Naive thymus-derived CD8-positive, alpha-beta T cell (primary cell): Measurements from ENCODE around the gene CHRM4. TPM values are rescaled to one million over a fixed set of nuclear protein-coding genes. Genes with fewer than 3 reads are reported as not detected.

Source experiments
- ATAC-seq, 2 donors: fragments of 150-1000 bp; cut with Tn5 transposase in 1 of 2; sonication (Bioruptor Pico), chemical (Tn5 transposase) in 1 of 2; 1 replicate in 1 of 2; 2 replicates in 1 of 2; pipeline ENCODE4 v1.10.0; 2021; ENCODE audit warnings: mild to moderate bottlenecking in 2 of 2, moderate library complexity in 2 of 2
- POLR2A ChIA-PET: fragments of 350-600 bp; sonication (Branson Sonifier 250); formaldehyde crosslinking; loops from one replicate; lab custom pipeline; 2021; ENCODE audit warnings: antibody characterized with exemption; lab: Charles Lee
- DNase-seq, 10 donors: peaks; one replicate each; pipeline versions ENCODE4 v3.0.0 to v3.0.0-alpha.2; 2020 to 2022
- H3K27ac Mint-ChIP-seq, 10 donors: one replicate each; pipeline ENCODE4 v1.8.0; 2020 to 2022; ENCODE audit warnings: mild to moderate bottlenecking in 10 of 10, mixed read lengths in 10 of 10, moderate library complexity in 4 of 10, inconsistent platforms in 1 of 10
- H3K27me3 Mint-ChIP-seq, 5 donors: one replicate each; pipeline ENCODE4 v1.8.0; 2021 to 2022; ENCODE audit warnings: mixed read lengths in 5 of 5
- H3K36me3 Mint-ChIP-seq, 3 donors: one replicate each; pipeline ENCODE4 v1.8.0; 2020 to 2022; ENCODE audit warnings: mixed read lengths in 3 of 3, mild to moderate bottlenecking in 2 of 3, inconsistent platforms in 1 of 3
- H3K4me1 Mint-ChIP-seq, 4 donors: one replicate each; pipeline ENCODE4 v1.8.0; 2021 to 2022; ENCODE audit warnings: mixed read lengths in 4 of 4
- H3K4me3 Mint-ChIP-seq, 10 donors: one replicate each; pipeline ENCODE4 v1.8.0; 2020 to 2022; ENCODE audit warnings: mild to moderate bottlenecking in 10 of 10, mixed read lengths in 10 of 10, moderate library complexity in 6 of 10, inconsistent platforms in 1 of 10
- H3K9me3 Mint-ChIP-seq, 9 donors: one replicate each; pipeline ENCODE4 v1.8.0; 2020 to 2022; ENCODE audit warnings: mixed read lengths in 9 of 9, mild to moderate bottlenecking in 3 of 9, inconsistent platforms in 1 of 9, moderate library complexity in 1 of 9
- polyA plus RNA-seq, 3 donors: library from polyadenylated mRNA; unstranded; fragments of 300-500 nt; fragmentation: Illumina TruSeq; gene quantifications; one replicate each; pipeline ENCODE4 v1.2.3, GENCODE V29; 2021
- total RNA-seq, 8 experiments: library from RNA in 2 of 8; stranded (reverse) in 2 of 8; gene quantifications; one replicate each; pipeline ENCODE4 v1.2.3 and lab custom pipeline; 2021 to 2026

Gene CHRM4
- total and polyA plus RNA-seq, 5 experiments from 2014 or later: 0.16 to 0.73 (median 0.21) TPM; not detected in 1

GRCh38 chr11:46418751-46419150 is 27.2 kb upstream of the CHRM4 start:
- no peak for ATAC-seq
- DNase-seq: no peak
- POLR2A ChIA-PET: no interaction called here
- Mint-ChIP-seq H3K4me3 (no peak overlapping the region), H3K4me1 (peaks cover 21 to 35% (median 24%) of the 10 kb centered on the region in 4 donors), H3K9me3 (no peaks in the 10 kb centered on the region), H3K27ac (no peak overlapping the region), H3K27me3 (no peaks in the 10 kb centered on the region), H3K36me3 (peaks cover 4 to 63% (median 35%) of the 10 kb centered on the region in 3 donors)

GRCh38 chr11:46417711-46418110 is 26.1 kb upstream of the CHRM4 start:
- no peak for DNase-seq

GRCh38 chr11:46414879-46415278 is 23.3 kb upstream of the CHRM4 start:
- Mint-ChIP-seq H3K4me1 (peaks cover 24 to 48% (median 27%) of the 10 kb centered on the region in 4 donors), H3K36me3 (peaks cover 4 to 48% (median 24%) of the 10 kb centered on the region in 3 donors), H3K27ac (peak overlapping the region in 8 of 10 donors; percentile 1 to 83 (median 48)), H3K4me3 (peak overlapping the region in 9 of 10 donors; percentile 5 to 78 (median 70)), H3K27me3 (no peaks in the 10 kb centered on the region), H3K9me3 (no peaks in the 10 kb centered on the region)
- peak in 1 of 2 donors; percentile 5 for ATAC-seq
- POLR2A ChIA-PET: no interaction called here
- DNase-seq: no peak

More at GRCh38 chr11:46417711-46418110, 26.1 kb upstream of the CHRM4 start:
- peak overlapping the region in 1 of 10 donors; percentile 25 for H3K4me3 Mint-ChIP-seq
- POLR2A ChIA-PET: no interaction called here
- H3K27me3 Mint-ChIP-seq: no peaks in the 10 kb centered on the region
- H3K27ac Mint-ChIP-seq: no peak overlapping the region
- peaks cover 4 to 60% (median 33%) of the 10 kb centered on the region in 3 donors for H3K36me3 Mint-ChIP-seq
- H3K4me1 Mint-ChIP-seq: peaks cover 24 to 45% (median 27%) of the 10 kb centered on the region in 4 donors
- H3K9me3 Mint-ChIP-seq: no peaks in the 10 kb centered on the region
- no peak for ATAC-seq

- POLR2A ChIA-PET: interaction anchor here (1.5 kb wide), 1 partner anchor 22 kb away, joined by 4 read pairs; no protein-coding TSS in a partner anchor
- H3K4me3 Mint-ChIP-seq: peak overlapping the region; percentile 5 to 78 (median 66)
- ATAC-seq: peak; percentile 76 to 91
Observed at GRCh38 chr11:46414466-46414796, 22.9 kb upstream of the CHRM4 start.

GRCh38 chr11:46413760-46414465 is 22.3 kb upstream of the CHRM4 start:
- peak overlapping the region; percentile 18 to 86 (median 42) for H3K27ac Mint-ChIP-seq
- peaks cover 4 to 53% (median 29%) of the 10 kb centered on the region in 3 donors for H3K36me3 Mint-ChIP-seq
- peak in 5 of 10 donors; percentile 24 to 77 (median 48) for DNase-seq
- peak overlapping the region in 8 of 10 donors; percentile 42 to 78 (median 72) for H3K4me3 Mint-ChIP-seq
- POLR2A ChIA-PET: interaction anchor here (1.5 kb wide), 1 partner anchor 21 kb away, joined by 4 read pairs; no protein-coding TSS in a partner anchor
- H3K27me3 Mint-ChIP-seq: no peaks in the 10 kb centered on the region
- peaks cover 24 to 48% (median 27%) of the 10 kb centered on the region in 4 donors for H3K4me1 Mint-ChIP-seq
- peak; percentile 86 to 89 for ATAC-seq
- H3K9me3 Mint-ChIP-seq: no peaks in the 10 kb centered on the region

More at GRCh38 chr11:46414466-46414796, 22.9 kb upstream of the CHRM4 start:
- DNase-seq: peak; percentile 18 to 81 (median 66)
- H3K27me3 Mint-ChIP-seq: no peaks in the 10 kb centered on the region
- peak overlapping the region in 9 of 10 donors; percentile 18 to 86 (median 55) for H3K27ac Mint-ChIP-seq
- H3K36me3 Mint-ChIP-seq: peaks cover 4 to 52% (median 28%) of the 10 kb centered on the region in 3 donors
- peaks cover 24 to 48% (median 27%) of the 10 kb centered on the region in 4 donors for H3K4me1 Mint-ChIP-seq
- H3K9me3 Mint-ChIP-seq: no peaks in the 10 kb centered on the region

GRCh38 chr11:46410021-46410420 is 18.4 kb upstream of the CHRM4 start:
- DNase-seq (no peak), ATAC-seq (no peak)
- H3K27ac Mint-ChIP-seq: no peak overlapping the region
- peaks cover 0 to 51% (median 22%) of the 10 kb centered on the region in 3 donors for H3K36me3 Mint-ChIP-seq
- H3K4me1 Mint-ChIP-seq: peaks cover 15 to 26% (median 15%) of the 10 kb centered on the region in 4 donors
- POLR2A ChIA-PET: no interaction called here
- H3K27me3 Mint-ChIP-seq: no peaks in the 10 kb centered on the region
- no peaks in the 10 kb centered on the region for H3K9me3 Mint-ChIP-seq
- H3K4me3 Mint-ChIP-seq: no peak overlapping the region

GRCh38 chr11:46408407-46408986 is 16.9 kb upstream of the CHRM4 start:
- no peak for ATAC-seq
- peaks cover 0 to 60% (median 25%) of the 10 kb centered on the region in 3 donors for H3K36me3 Mint-ChIP-seq

GRCh38 chr11:46407635-46408034 is 16.1 kb upstream of the CHRM4 start:
- no peaks in the 10 kb centered on the region for H3K27me3 Mint-ChIP-seq
- H3K27ac Mint-ChIP-seq: peak overlapping the region in 2 of 10 donors; percentile 49 to 51
- peaks cover 0 to 2% (median 0%) of the 10 kb centered on the region in 4 donors for H3K4me1 Mint-ChIP-seq
- ATAC-seq (no peak), DNase-seq (no peak)
- POLR2A ChIA-PET: no interaction called here
- peak overlapping the region in 1 of 10 donors; percentile 41 for H3K4me3 Mint-ChIP-seq
- H3K9me3 Mint-ChIP-seq: no peaks in the 10 kb centered on the region
- peaks cover 0 to 68% (median 29%) of the 10 kb centered on the region in 3 donors for H3K36me3 Mint-ChIP-seq

More at GRCh38 chr11:46408407-46408986, 16.9 kb upstream of the CHRM4 start:
- DNase-seq: no peak
- H3K4me1 Mint-ChIP-seq: peaks cover 0 to 10% (median 2%) of the 10 kb centered on the region in 4 donors
- peak overlapping the region in 1 of 10 donors; percentile 33 for H3K27ac Mint-ChIP-seq
- no peaks in the 10 kb centered on the region for H3K9me3 Mint-ChIP-seq
- no peak overlapping the region for H3K4me3 Mint-ChIP-seq
- no peaks in the 10 kb centered on the region for H3K27me3 Mint-ChIP-seq
- POLR2A ChIA-PET: interaction anchor here (0.7 kb wide), 1 partner anchor 667 kb away, joined by 3 read pairs; no protein-coding TSS in a partner anchor

- H3K4me3 Mint-ChIP-seq: peak overlapping the region in 1 of 10 donors; percentile 4
- POLR2A ChIA-PET: no interaction called here
- peaks cover 0 to 74% (median 26%) of the 10 kb centered on the region in 3 donors for H3K36me3 Mint-ChIP-seq
- ATAC-seq: no peak
- DNase-seq: no peak
- H3K27me3 Mint-ChIP-seq: no peaks in the 10 kb centered on the region
- no peaks in the 10 kb centered on the region for H3K4me1 Mint-ChIP-seq
- no peaks in the 10 kb centered on the region for H3K9me3 Mint-ChIP-seq
- H3K27ac Mint-ChIP-seq: peak overlapping the region in 2 of 10 donors; percentile 19 to 73
Observed at GRCh38 chr11:46404476-46405017, 13.0 kb upstream of the CHRM4 start.

- no peaks in the 10 kb centered on the region for H3K27me3 Mint-ChIP-seq
- H3K4me3 Mint-ChIP-seq: no peak overlapping the region
- POLR2A ChIA-PET: no interaction called here
- H3K36me3 Mint-ChIP-seq: peaks cover 0 to 70% (median 27%) of the 10 kb centered on the region in 3 donors
- no peaks in the 10 kb centered on the region for H3K9me3 Mint-ChIP-seq
- peak overlapping the region in 1 of 10 donors; percentile 52 for H3K27ac Mint-ChIP-seq
- H3K4me1 Mint-ChIP-seq: no peaks in the 10 kb centered on the region
- no peak for ATAC-seq
- DNase-seq: no peak
Observed at GRCh38 chr11:46402957-46403902, 11.7 kb upstream of the CHRM4 start.

- Mint-ChIP-seq H3K36me3 (peaks cover 0 to 46% (median 21%) of the 10 kb centered on the region in 3 donors), H3K27me3 (peaks cover 5 to 9% (median 7%) of the 10 kb centered on the region in 5 donors)
- POLR2A ChIA-PET: no interaction called here
Observed at GRCh38 chr11:46397526-46397925, 6.0 kb upstream of the CHRM4 start.

More at GRCh38 chr11:46397526-46397925, 6.0 kb upstream of the CHRM4 start:
- Mint-ChIP-seq H3K4me1 (peaks cover 5 to 8% (median 7%) of the 10 kb centered on the region in 4 donors), H3K4me3 (no peak overlapping the region), H3K9me3 (peaks cover 0 to 2% (median 0%) of the 10 kb centered on the region in 9 donors), H3K27ac (no peak overlapping the region)
- DNase-seq: no peak
- ATAC-seq: no peak
